H7 (cell line): Measurements from ENCODE around the gene MIOS. TPM values are rescaled to one million over a fixed set of nuclear protein-coding genes. Genes with fewer than 3 reads are reported as not detected.
"Not testable (repeated sequence)": the region's sequence is repeated elsewhere in the genome, so short reads cannot be mapped to it uniquely, and the experiment has no call there.

Source experiments
- DNase-seq: peaks from one replicate; pipeline ENCODE4 v3.0.0; 2012
- H3K27me3 ChIP-seq: 2 replicates; pipeline ENCODE4 v1.6.0; 2011; ENCODE audit warnings: mild to moderate bottlenecking, low read length; ENCODE audit not compliant: control insufficient read depth, insufficient read depth
- H3K36me3 ChIP-seq: replicated peaks from 2 replicates; pipeline ENCODE4 v1.5.1; 2011; ENCODE audit warnings: low read length; ENCODE audit not compliant: control insufficient read depth, insufficient read depth
- H3K4me3 ChIP-seq: 2 replicates; pipeline ENCODE4 v1.5.1; 2011; ENCODE audit warnings: low read depth, mild to moderate bottlenecking, control low read depth, low read length, moderate library complexity; ENCODE audit not compliant: insufficient read depth
- total RNA-seq: library from RNA; depleted of rRNA; stranded (reverse); fragments of >200 nt; shearing (Covaris generic); gene quantifications from 2 replicates; pipeline ENCODE4 v1.2.3, GENCODE V29; 2014

MIOS gene
- total RNA-seq, 1 experiment from 2014 or later: 53.9 TPM

DNA sequence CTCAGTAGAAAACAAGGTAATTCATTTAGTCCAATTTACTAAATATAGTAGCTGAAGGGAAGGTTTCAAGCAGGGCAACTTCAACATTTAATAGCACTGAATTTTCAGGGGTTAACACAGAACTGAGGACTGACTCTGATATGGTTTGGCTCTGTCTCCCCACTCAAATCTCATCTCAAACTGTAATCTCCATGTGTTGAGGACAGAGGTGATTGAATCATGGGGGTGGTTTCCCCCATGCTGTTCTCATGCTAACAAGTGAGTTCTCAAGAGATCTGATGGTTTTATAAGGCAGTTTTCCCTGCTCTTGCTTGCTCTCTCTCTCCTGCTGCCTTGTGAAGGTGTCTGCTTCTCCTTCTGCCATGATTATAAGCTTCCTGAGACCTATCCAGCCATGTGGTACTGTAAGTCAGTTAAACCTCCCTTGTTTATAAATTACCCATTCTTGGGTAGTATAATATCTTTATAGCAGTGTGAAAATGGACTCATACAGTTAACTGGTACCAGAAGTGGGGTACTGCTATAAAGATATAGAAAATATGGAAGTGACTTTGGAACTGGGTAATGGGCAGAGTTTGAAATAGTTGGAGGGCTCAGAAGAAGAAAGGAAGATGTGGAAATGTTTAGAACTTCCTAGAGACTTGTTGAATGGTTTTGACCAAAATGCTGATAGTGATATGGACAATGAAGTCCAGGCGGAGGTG, 64.1 kb downstream of the MIOS start:
- Histone ChIP-seq H3K27me3 (no peaks in the 10 kb centered on the region), H3K4me3 (no peak overlapping the region), H3K36me3 (no peaks in the 10 kb centered on the region)
- DNase-seq: no peak

GRCh38 chr7:7639421-7639820, 72.7 kb downstream of the MIOS start:
- no peaks in the 10 kb centered on the region for H3K36me3 ChIP-seq
- DNase-seq: no peak
- peak overlapping the region; percentile 71 for H3K4me3 ChIP-seq
- H3K27me3 ChIP-seq: no peaks in the 10 kb centered on the region

GRCh38 chr7:7639847-7640220, 73.2 kb downstream of the MIOS start:
- Histone ChIP-seq H3K27me3 (no peaks in the 10 kb centered on the region), H3K36me3 (no peaks in the 10 kb centered on the region), H3K4me3 (peak overlapping the region; percentile 71)
- no peak for DNase-seq

- DNase-seq: peak; percentile 88
- Histone ChIP-seq H3K27me3 (no peaks in the 10 kb centered on the region), H3K36me3 (no peaks in the 10 kb centered on the region), H3K4me3 (peak within 1 kb of the TSS; percentile 73)
Observed at GRCh38 chr7:7640221-7641128, 73.8 kb downstream of the MIOS start, which contains the start of gene UMAD1. TSS of gene UMAD1 (plus strand) at chr7:7640752. CDS start at chr7:7673372, 32,620 bp downstream.

- H3K4me3 ChIP-seq: peak overlapping the region; percentile 73
- H3K27me3 ChIP-seq: no peaks in the 10 kb centered on the region
- peak; percentile 26 for DNase-seq
- H3K36me3 ChIP-seq: no peaks in the 10 kb centered on the region
Observed at GRCh38 chr7:7641129-7641663, 74.5 kb downstream of the MIOS start.

DNA sequence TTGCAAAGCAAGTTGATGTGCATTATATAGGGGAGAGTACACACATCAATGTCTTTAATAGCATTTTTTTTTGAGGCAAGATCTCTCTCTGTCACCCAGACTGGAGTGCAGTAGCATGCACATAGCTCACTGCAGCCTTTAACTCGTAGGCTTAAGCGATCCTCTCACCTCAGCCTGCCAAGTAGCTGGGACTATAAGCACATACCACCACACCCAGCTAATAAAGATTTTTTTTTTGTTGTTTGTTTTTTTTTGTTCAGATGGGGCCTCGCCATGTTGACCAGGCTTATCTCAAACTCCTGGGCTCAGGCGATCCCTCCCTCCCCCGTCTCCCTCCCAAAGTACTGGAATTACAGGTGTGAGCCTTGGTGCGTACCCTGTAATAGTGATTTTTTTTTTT, 75.4 kb downstream of the MIOS start:
- no peaks in the 10 kb centered on the region for H3K36me3 ChIP-seq
- no peak for DNase-seq
- no peak overlapping the region for H3K4me3 ChIP-seq
- no peaks in the 10 kb centered on the region for H3K27me3 ChIP-seq

DNA sequence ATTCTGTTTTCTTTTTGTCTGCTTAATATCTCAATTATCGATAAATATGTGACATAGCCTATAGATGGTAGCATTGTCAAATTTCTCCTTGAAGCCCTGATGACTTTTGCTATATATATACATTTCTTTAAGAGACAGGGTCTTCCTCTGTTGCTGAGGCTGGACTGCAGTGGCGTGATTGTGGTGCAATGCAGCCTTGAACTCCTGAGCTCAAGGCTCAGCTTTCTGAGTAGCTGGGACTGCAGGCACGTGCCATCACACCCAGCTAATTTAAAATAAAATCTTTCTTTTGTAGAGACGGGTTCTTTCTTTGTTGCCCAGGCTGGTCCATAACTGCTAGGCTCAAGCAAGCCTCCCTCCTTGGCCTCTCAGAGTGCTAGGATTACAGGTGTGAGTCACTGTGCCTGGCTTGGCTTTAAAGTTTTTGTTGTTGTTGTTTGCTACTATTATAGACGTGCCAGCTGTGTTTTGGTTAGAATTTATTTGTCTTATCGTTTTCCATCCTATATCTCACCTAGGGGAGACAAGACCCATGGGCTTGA, 80.9 kb downstream of the MIOS start:
- Histone ChIP-seq H3K4me3 (no peak overlapping the region), H3K27me3 (no peaks in the 10 kb centered on the region), H3K36me3 (no peaks in the 10 kb centered on the region)
- no peak for DNase-seq

- H3K4me3 ChIP-seq: no peak overlapping the region
- DNase-seq: no peak
- H3K36me3 ChIP-seq: no peaks in the 10 kb centered on the region
- no peaks in the 10 kb centered on the region for H3K27me3 ChIP-seq
Observed at GRCh38 chr7:7650682-7651206, 84.1 kb downstream of the MIOS start.

- Histone ChIP-seq H3K36me3 (no peaks in the 10 kb centered on the region), H3K27me3 (no peaks in the 10 kb centered on the region), H3K4me3 (no peak overlapping the region)
- no peak for DNase-seq
Observed at GRCh38 chr7:7651479-7651878, 84.8 kb downstream of the MIOS start.

- Histone ChIP-seq H3K4me3 (no peak overlapping the region), H3K27me3 (no peaks in the 10 kb centered on the region), H3K36me3 (no peaks in the 10 kb centered on the region)
- DNase-seq: no peak
Observed at GRCh38 chr7:7652798-7653540, 86.3 kb downstream of the MIOS start.

GRCh38 chr7:7653593-7654187, 87.0 kb downstream of the MIOS start:
- DNase-seq: peak; percentile 46
- H3K27me3 ChIP-seq: no peaks in the 10 kb centered on the region
- no peak overlapping the region for H3K4me3 ChIP-seq

GRCh38 chr7:7654964-7655715, 88.5 kb downstream of the MIOS start:
- no peak for DNase-seq
- Histone ChIP-seq H3K27me3 (no peaks in the 10 kb centered on the region), H3K4me3 (no peak overlapping the region), H3K36me3 (no peaks in the 10 kb centered on the region)

More at GRCh38 chr7:7653593-7654187, 87.0 kb downstream of the MIOS start:
- H3K36me3 ChIP-seq: no peaks in the 10 kb centered on the region

GRCh38 chr7:7656459-7656858, 89.8 kb downstream of the MIOS start:
- not testable (repeated sequence) for H3K27me3 ChIP-seq, H3K36me3 ChIP-seq, DNase-seq, H3K4me3 ChIP-seq
